Left ventricle myocardium inferior (tissue), 1 donor: ENCODE data around the gene DPYSL3. TPM values are rescaled to one million over a fixed set of nuclear protein-coding genes. Genes with fewer than 3 reads are reported as not detected.
"Not testable (repeated sequence)": the region's sequence is repeated elsewhere in the genome, so short reads cannot be mapped to it uniquely, and the experiment has no call there.

Experiments used
- DNase-seq: peaks from one replicate; pipeline ENCODE4 v3.0.0-alpha.2; 2020
- H3K27ac ChIP-seq: fragments of 200-600 bp; replicated peaks from 2 replicates; pipeline ENCODE4 v1.8.0; 2021
- H3K27me3 ChIP-seq: fragments of 200-600 bp; 2 replicates; pipeline ENCODE4 v1.8.0; 2021; ENCODE audit warnings: low read depth
- H3K36me3 ChIP-seq: fragments of 200-600 bp; 2 replicates; pipeline ENCODE4 v1.8.0; 2021
- H3K4me1 ChIP-seq: fragments of 200-600 bp; 2 replicates; pipeline ENCODE4 v1.8.0; 2021
- H3K4me3 ChIP-seq: fragments of 200-600 bp; 2 replicates; pipeline ENCODE4 v1.8.0; 2021; ENCODE audit warnings: mild to moderate bottlenecking, moderate library complexity
- H3K9me3 ChIP-seq: fragments of 200-600 bp; replicated peaks from 2 replicates; pipeline ENCODE4 v1.8.0; 2021
- intact Hi-C: fragments of 100-400 bp; cut with micrococcal nuclease; formaldehyde crosslinking; loops from one replicate; pipeline ENCODE4 v1.11.0; 2022
- long read RNA-seq: library from polyadenylated mRNA; unstranded; transcript quantifications from one replicate; pipeline ENCODE4 v2.0.0, GENCODE V29; 2021
- total RNA-seq: library from RNA; stranded (reverse); fragmentation: NEBNext Ultra II Directional; extraction: Animal tissue kit (Norgen Biotek cat#: 25700); gene quantifications from one replicate; pipeline ENCODE4 v1.2.1, GENCODE V29; 2021
- TF ChIP-seq, protein P1 (sequence below): fragments of 200-600 bp; IDR thresholded peaks from 2 replicates; pipeline ENCODE4 v1.8.0; 2021; ENCODE audit warnings: antibody characterized with exemption, mild to moderate bottlenecking, borderline replicate concordance
- donor health status: DM: no; HTN: yes; CAD: no; lungs with severe emphysema.

The DPYSL3 gene
- 20.7 TPM for total RNA-seq
- long read RNA-seq, full-length matches to known transcripts = 4 of 48 reads
- long read RNA-seq, partial matches to known transcripts = 38 of 48 reads
- long read RNA-seq, other reads (novel, unspliced or antisense) = 6 of 48 reads

DNA sequence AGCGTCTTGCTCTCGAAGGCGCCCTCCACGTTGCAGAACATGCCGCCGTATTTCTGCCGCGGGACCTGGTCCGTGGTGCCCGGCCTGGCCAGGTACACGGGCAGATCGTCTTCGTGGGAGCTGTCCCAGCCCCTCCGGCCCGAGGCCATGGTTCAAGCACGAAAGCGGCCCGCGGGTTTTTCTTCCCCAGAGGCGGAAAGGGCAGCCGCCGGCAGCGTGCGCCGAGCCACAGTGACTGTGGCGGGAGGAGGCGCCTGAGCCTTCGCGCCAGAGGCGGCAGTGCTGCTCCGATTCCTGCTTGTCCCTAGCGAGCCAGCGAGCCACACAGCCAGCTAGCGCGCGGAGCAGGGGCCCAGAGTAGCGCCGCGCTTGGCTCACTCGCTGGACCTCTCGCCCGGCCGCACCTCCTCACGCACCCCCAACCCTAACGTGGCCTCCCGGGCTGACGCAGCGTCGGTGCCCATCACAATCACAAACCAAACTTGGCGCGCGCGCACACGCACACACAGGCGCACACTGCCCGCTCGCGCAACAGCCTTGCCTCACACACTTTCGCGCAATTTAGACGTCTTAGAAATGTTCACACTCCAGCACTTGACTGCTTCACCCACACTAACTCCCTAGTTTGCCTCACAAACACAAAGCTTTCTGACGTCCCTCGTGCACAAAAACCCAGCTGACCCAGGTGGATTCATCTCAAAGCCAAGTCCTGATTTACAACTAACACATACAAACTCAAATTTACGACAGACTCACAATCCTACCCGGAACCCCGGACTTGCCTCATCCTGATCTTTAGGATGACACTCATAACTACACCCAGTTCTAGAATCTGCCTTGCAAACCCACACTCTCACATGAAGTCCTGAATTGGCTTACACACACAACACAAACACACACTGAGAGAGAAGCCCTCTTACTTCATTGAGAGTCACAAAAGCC lies at the start of gene DPYSL3:
TSS of gene DPYSL3 (minus strand) at position 359 of the 942 bp plus-strand sequence. CDS start at position 149, 210 bp downstream.
- no peaks in the 10 kb centered on the region for H3K9me3 ChIP-seq
- peak within 1 kb of the TSS; percentile 86 for H3K27ac ChIP-seq
- peak; percentile 74 for DNase-seq
- TF ChIP-seq, protein P1, sequence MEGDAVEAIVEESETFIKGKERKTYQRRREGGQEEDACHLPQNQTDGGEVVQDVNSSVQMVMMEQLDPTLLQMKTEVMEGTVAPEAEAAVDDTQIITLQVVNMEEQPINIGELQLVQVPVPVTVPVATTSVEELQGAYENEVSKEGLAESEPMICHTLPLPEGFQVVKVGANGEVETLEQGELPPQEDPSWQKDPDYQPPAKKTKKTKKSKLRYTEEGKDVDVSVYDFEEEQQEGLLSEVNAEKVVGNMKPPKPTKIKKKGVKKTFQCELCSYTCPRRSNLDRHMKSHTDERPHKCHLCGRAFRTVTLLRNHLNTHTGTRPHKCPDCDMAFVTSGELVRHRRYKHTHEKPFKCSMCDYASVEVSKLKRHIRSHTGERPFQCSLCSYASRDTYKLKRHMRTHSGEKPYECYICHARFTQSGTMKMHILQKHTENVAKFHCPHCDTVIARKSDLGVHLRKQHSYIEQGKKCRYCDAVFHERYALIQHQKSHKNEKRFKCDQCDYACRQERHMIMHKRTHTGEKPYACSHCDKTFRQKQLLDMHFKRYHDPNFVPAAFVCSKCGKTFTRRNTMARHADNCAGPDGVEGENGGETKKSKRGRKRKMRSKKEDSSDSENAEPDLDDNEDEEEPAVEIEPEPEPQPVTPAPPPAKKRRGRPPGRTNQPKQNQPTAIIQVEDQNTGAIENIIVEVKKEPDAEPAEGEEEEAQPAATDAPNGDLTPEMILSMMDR = peak; percentile 52
- intact Hi-C loops = no loop called here
- peaks cover 30% of the 10 kb centered on the region for H3K27me3 ChIP-seq
- peak within 1 kb of the TSS; percentile 76 for H3K4me3 ChIP-seq
- peaks cover 40% of the 10 kb centered on the region for H3K4me1 ChIP-seq
- H3K36me3 ChIP-seq = no peaks in the 10 kb centered on the region

DNA sequence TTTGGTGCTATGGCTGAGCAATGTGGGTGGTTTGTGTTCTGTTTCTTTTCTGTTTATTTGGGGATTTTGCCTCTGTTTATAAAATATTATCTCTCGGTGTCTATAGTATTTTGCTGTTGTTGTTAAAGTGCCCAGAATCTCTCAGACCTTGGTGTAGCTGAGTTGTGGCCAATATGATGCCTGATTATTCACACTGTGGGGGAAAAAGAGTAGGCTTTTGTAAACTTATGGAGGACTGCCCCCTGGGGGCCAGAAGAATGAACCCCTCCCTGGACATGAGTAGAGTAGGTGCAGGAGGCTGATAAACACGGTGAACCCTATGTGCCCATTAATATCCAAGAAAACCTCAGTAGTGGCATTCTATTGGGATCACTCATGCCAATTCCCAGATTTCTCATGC lies 49.0 kb upstream of the DPYSL3 start:
- DNase-seq = peak; percentile 34
- intact Hi-C loops = no loop called here

DNA sequence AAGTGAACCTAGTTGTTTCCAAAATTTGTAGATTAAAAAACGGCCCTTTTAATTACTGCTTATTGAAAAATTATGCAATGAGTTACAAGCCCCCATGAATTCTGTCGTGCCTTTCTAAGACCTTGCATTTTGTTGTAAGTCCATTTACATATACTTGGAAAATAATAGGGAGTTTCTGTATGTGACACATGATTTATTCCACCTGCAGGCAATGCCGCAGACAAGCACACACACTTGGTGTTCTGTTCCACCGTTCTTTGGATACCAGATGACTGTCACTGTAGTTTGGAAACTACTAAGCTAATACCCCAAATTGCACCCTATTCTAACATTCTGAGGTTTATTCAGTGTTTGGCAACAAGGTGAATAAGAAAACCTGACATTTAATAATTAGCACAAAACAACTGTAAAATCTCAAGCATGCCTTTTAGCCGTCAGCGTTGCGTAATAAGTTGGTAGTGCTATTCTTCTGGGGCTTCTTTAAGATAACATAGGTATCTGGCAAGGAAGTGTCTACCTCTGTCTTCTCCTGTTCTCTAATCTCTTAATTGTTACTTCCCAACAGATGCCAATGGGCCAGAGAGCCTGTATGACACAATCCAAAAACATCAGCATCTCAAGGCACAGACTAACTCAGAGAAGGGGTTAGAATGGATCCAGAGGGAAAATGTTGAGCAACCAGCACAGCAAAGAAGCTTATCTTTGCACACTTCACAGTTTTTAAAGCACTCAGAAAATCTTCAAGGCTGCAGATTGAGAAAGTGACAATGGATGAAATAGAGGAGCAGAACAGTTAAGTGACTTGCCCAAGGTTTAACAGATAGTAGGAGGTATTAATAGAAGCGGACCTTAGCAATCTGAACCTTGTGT lies 48.2 kb upstream of the DPYSL3 start:
- TF ChIP-seq, protein P1 = no peak
- peaks cover 20% of the 10 kb centered on the region for H3K4me1 ChIP-seq
- intact Hi-C loops = no loop called here
- peak overlapping the region; percentile 10 for H3K27ac ChIP-seq
- H3K9me3 ChIP-seq = no peaks in the 10 kb centered on the region
- no peak overlapping the region for H3K4me3 ChIP-seq
- H3K27me3 ChIP-seq = no peaks in the 10 kb centered on the region
- no peaks in the 10 kb centered on the region for H3K36me3 ChIP-seq
- DNase-seq = no peak

More for the DNA sequence above, 49.0 kb upstream of the DPYSL3 start:
- peak overlapping the region; percentile 10 for H3K27ac ChIP-seq
- no peaks in the 10 kb centered on the region for H3K9me3 ChIP-seq
- H3K36me3 ChIP-seq = no peaks in the 10 kb centered on the region
- H3K27me3 ChIP-seq = no peaks in the 10 kb centered on the region
- H3K4me3 ChIP-seq = no peak overlapping the region
- TF ChIP-seq, protein P1 = peak; percentile 72
- peaks cover 16% of the 10 kb centered on the region for H3K4me1 ChIP-seq

DNA sequence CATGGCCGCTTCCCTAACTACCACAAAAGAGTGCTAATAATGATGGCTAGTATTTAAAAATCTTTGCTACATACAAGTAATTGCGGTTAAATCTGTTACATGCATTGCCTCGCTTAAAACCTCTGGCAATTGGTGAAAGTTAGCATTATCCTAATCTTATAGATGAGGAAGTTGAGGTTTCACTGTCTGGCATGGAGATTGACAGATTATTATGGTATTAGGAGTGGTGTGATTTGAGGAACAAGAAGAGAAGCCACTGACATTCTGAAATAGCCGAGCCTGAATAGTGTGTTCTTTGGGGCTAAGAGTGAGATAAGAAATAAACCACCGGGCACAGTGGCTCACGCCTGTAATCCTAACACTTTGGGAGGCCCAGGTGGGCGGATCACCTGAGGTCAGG lies 45.3 kb upstream of the DPYSL3 start:
- peaks cover 2% of the 10 kb centered on the region for H3K9me3 ChIP-seq
- H3K4me3 ChIP-seq = no peak overlapping the region
- H3K4me1 ChIP-seq = peaks cover 29% of the 10 kb centered on the region
- TF ChIP-seq, protein P1 = no peak
- peak overlapping the region; percentile 73 for H3K27ac ChIP-seq
- intact Hi-C loops = no loop called here
- H3K27me3 ChIP-seq = no peaks in the 10 kb centered on the region
- no peaks in the 10 kb centered on the region for H3K36me3 ChIP-seq
- DNase-seq = no peak

DNA sequence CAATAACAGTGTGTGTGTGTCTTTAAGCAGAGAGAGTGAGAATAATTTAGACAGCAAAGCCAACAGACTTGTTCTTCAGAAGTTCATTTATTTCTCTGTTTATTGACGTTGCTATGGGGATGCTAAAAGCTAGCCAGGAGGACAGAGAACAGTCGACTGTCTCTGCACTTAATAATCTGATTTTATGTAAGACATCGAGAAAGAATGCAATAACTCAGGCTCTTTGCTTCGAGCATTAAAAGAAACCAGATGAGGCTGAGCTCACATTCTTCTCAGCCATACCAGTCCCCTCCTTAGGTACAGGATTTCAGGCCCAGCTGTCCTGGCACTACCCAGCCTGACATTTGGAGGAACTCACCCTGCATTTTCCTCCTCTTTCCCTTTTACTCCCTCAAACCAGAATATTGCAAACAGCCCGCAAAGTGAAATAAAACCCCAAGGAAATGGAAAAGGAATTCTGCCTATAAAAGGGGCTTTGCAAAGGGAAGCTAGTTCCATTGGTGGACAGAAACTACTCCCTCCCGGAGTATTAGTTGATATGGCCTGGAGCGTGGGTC lies 44.5 kb upstream of the DPYSL3 start:
- Histone ChIP-seq H3K27me3 (no peaks in the 10 kb centered on the region), H3K4me3 (peak overlapping the region; percentile 34), H3K36me3 (no peaks in the 10 kb centered on the region), H3K9me3 (peaks cover 6% of the 10 kb centered on the region), H3K27ac (peak overlapping the region; percentile 73), H3K4me1 (peaks cover 29% of the 10 kb centered on the region)
- TF ChIP-seq, protein P1 = no peak
- intact Hi-C loops = loop anchor here (5.0 kb wide), 1 partner anchor 97 kb away; no protein-coding TSS in a partner anchor
- no peak for DNase-seq

DNA sequence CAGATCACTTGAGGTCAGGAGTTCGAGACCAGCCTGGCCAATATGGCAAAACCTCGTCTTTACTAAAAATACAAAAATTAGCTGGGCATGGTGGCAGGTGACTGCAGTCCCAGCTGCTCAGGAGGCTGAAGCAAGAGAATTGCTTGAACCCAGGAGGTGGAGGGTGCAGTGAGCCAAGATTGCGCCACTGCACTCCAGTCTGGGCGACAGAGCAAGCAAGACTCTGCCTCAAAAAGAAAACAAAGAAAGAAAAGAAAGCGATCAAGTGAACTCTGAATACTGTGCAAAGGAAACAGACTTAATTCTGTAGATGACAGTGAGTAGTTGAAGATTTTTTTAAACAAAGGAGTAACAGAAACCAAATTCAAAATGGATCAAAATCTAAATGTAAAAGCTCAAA lies 43.9 kb upstream of the DPYSL3 start:
- H3K9me3 ChIP-seq = not testable (repeated sequence)
- Histone ChIP-seq H3K4me1 (peaks cover 26% of the 10 kb centered on the region), H3K4me3 (peak overlapping the region; percentile 34)

More for the DNA sequence above, 43.9 kb upstream of the DPYSL3 start:
- not testable (repeated sequence) for DNase-seq, H3K27me3 ChIP-seq, H3K36me3 ChIP-seq
- peak overlapping the region; percentile 73 for H3K27ac ChIP-seq
- intact Hi-C loops = loop anchor here (5.0 kb wide), 1 partner anchor 97 kb away; no protein-coding TSS in a partner anchor
